GM12878 (cell line): ENCODE measurements around the gene TRIM47. TPM values are rescaled to one million over a fixed set of nuclear protein-coding genes. Genes with fewer than 3 reads are reported as not detected.
A peak's percentile ranks its signal among the peaks of the same experiment; 100 is the strongest.

ENCODE experiments used
- BRCA1 ChIP-seq: IDR thresholded peaks from 2 replicates; pipeline ENCODE4 v1.6.1; 2011; ENCODE audit warnings: low read depth, low read length, improper control_type of control experiment
- CHD4 ChIP-seq: fragments of 200-600 bp; sonication (generic); IDR thresholded peaks from 2 replicates; pipeline ENCODE4 v1.6.1; 2016; ENCODE audit warnings: mild to moderate bottlenecking
- CREM ChIP-seq: IDR thresholded peaks from 2 replicates; pipeline ENCODE4 v1.6.1; 2014; ENCODE audit warnings: antibody characterized with exemption, low read depth
- ESRRA ChIP-seq: IDR thresholded peaks from 2 replicates; pipeline ENCODE4 v1.6.1; 2012; ENCODE audit warnings: mild to moderate bottlenecking, low read length, improper control_type of control experiment
- NRF1 ChIP-seq: conservative IDR thresholded peaks from 2 replicates; pipeline ENCODE4 v1.6.1; 2011; ENCODE audit warnings: mild to moderate bottlenecking, low read depth, low read length, improper control_type of control experiment
- POU2F2 ChIP-seq: IDR thresholded peaks from 3 replicates; pipeline ENCODE4 v1.6.1; 2011; ENCODE audit warnings: low read depth, mild to moderate bottlenecking, low read length, borderline replicate concordance
- SREBF1 ChIP-seq: IDR thresholded peaks from 2 replicates; pipeline ENCODE4 v1.6.1; 2012; ENCODE audit warnings: mild to moderate bottlenecking, low read length
- TCF3 ChIP-seq: IDR thresholded peaks from 2 replicates; pipeline ENCODE4 v1.6.1; 2012; ENCODE audit warnings: low read depth, mild to moderate bottlenecking, low read length, borderline replicate concordance; ENCODE audit not compliant: insufficient read depth
- WRNIP1 ChIP-seq: IDR thresholded peaks from 2 replicates; pipeline ENCODE4 v1.6.1; 2011; ENCODE audit warnings: low read depth, low read length, improper control_type of control experiment, borderline replicate concordance
- polyA plus RNA-seq, 11 experiments: library from polyadenylated mRNA; depleted of rRNA in 4 of 11; unstranded in 6 of 11; stranded (reverse) in 5 of 11; fragments of >200 nt; fragmentation: Nextera tagmentation in 4 of 11; fragmentation: Illumina TruSeq in 1 of 11; extraction: Ambion mirVana in 4 of 11; extraction: Trizol in 1 of 11; gene quantifications; 1 replicate in 1 of 11; 2 replicates in 10 of 11; pipeline versions ENCODE4 v1.2.1 to v1.2.3, GENCODE V29; 2011 to 2016; ENCODE audit warnings: inconsistent platforms in 2 of 11, missing spikeins in 2 of 11, low read depth in 1 of 11
- total RNA-seq, 4 experiments: library from RNA; depleted of rRNA in 3 of 4; stranded (reverse); fragments of >200 nt in 3 of 4; fragmentation: Illumina TruSeq in 1 of 4; extraction: Trizol in 1 of 4; gene quantifications; 2 replicates each; pipeline versions ENCODE4 v1.2.1 to v1.2.3, GENCODE V29; 2013 to 2021
- TF ChIP-seq, protein P1 (sequence below): fragments of 450-650 bp; IDR thresholded peaks from 2 replicates; pipeline ENCODE4 v1.6.1; 2017; ENCODE audit warnings: mild to moderate bottlenecking
- TF ChIP-seq, protein P2 (sequence below): fragments of 150-350 bp; IDR thresholded peaks from 2 replicates; pipeline ENCODE4 v1.6.1; 2016; ENCODE audit warnings: low read depth, low read length
- TF ChIP-seq, protein P3 (sequence below): fragments of 450-650 bp; formaldehyde crosslinking; IDR thresholded peaks from 2 replicates; pipeline ENCODE4 v1.5.0; 2022; ENCODE audit warnings: mild to moderate bottlenecking, missing genetic modification characterization
- TF ChIP-seq, protein P4 (sequence below): IDR thresholded peaks from 2 replicates; pipeline ENCODE4 v1.6.1; 2011; ENCODE audit warnings: low read depth, low read length, improper control_type of control experiment, borderline replicate concordance
- TF ChIP-seq, protein P5 (sequence below): fragments of 450-650 bp; IDR thresholded peaks from 2 replicates; pipeline ENCODE4 v1.6.1; 2018; ENCODE audit warnings: borderline replicate concordance, mild to moderate bottlenecking; ENCODE audit not compliant: partially characterized antibody
- TF ChIP-seq, protein P6 (sequence below): IDR thresholded peaks from 2 replicates; pipeline ENCODE4 v1.6.1; 2012; ENCODE audit warnings: low read depth, low read length, improper control_type of control experiment

Gene TRIM47
- total and polyA plus RNA-seq, 10 of the 15 experiments (the other 5 are each of a cell fraction or from before 2014, with no cell fraction given) = 0.35 to 9.7 (median 5.3) TPM

DNA sequence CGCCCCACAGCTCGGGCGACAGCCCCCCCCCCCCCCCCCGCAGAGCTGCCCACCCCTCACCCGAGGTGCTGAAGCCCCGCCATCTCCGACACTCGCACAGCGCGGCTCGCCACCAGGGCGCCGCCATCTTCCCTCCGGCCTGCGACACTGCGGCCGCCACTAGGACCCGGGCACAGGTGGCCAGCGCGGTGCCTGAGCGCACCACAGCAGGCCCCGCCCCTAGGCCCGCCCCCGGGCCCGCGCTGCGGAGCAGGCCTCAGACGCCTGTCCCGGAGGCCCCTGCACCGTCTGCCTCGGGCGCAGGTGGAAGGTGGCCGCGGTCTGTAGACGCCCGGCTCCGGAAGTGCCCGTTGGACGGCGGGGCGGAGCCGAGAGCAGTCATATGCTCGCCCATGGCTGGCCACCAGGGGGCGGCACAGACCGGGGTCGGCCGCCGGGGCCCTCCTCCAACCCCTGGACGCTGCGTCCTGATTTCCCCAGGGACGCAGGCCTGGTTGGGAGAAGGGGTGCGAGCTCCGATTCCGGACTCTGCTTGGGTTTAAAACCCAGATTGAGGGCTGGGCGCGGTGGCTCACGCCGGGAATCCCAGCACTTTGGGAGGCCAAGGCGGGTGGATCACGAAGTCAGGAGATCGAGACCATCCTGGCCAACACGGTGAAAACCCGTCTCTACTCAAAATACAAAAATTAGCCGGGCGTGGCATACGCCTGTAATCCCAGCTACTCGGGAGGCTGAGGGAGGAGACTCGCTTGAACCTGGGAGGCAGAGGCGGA, 26.6 kb upstream of the TRIM47 start, which contains the start of gene MRPL38 (continued):
- TF ChIP-seq, protein P1, sequence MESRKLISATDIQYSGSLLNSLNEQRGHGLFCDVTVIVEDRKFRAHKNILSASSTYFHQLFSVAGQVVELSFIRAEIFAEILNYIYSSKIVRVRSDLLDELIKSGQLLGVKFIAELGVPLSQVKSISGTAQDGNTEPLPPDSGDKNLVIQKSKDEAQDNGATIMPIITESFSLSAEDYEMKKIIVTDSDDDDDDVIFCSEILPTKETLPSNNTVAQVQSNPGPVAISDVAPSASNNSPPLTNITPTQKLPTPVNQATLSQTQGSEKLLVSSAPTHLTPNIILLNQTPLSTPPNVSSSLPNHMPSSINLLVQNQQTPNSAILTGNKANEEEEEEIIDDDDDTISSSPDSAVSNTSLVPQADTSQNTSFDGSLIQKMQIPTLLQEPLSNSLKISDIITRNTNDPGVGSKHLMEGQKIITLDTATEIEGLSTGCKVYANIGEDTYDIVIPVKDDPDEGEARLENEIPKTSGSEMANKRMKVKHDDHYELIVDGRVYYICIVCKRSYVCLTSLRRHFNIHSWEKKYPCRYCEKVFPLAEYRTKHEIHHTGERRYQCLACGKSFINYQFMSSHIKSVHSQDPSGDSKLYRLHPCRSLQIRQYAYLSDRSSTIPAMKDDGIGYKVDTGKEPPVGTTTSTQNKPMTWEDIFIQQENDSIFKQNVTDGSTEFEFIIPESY = no peak
- TF ChIP-seq, protein P2, sequence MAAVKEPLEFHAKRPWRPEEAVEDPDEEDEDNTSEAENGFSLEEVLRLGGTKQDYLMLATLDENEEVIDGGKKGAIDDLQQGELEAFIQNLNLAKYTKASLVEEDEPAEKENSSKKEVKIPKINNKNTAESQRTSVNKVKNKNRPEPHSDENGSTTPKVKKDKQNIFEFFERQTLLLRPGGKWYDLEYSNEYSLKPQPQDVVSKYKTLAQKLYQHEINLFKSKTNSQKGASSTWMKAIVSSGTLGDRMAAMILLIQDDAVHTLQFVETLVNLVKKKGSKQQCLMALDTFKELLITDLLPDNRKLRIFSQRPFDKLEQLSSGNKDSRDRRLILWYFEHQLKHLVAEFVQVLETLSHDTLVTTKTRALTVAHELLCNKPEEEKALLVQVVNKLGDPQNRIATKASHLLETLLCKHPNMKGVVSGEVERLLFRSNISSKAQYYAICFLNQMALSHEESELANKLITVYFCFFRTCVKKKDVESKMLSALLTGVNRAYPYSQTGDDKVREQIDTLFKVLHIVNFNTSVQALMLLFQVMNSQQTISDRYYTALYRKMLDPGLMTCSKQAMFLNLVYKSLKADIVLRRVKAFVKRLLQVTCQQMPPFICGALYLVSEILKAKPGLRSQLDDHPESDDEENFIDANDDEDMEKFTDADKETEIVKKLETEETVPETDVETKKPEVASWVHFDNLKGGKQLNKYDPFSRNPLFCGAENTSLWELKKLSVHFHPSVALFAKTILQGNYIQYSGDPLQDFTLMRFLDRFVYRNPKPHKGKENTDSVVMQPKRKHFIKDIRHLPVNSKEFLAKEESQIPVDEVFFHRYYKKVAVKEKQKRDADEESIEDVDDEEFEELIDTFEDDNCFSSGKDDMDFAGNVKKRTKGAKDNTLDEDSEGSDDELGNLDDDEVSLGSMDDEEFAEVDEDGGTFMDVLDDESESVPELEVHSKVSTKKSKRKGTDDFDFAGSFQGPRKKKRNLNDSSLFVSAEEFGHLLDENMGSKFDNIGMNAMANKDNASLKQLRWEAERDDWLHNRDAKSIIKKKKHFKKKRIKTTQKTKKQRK = no peak
- TF ChIP-seq ESRRA (no peak), WRNIP1 (no peak), SREBF1 (no peak), CHD4 (no peak), BRCA1 (no peak), NRF1 (0 out of 2 replicates have a peak, but pooled peaks have one; percentile 2), POU2F2 (no peak), TCF3 (peak; percentile 67), CREM (peak; percentile 57; the same call in 1 of the 2 replicates)
- TF ChIP-seq, protein P3, sequence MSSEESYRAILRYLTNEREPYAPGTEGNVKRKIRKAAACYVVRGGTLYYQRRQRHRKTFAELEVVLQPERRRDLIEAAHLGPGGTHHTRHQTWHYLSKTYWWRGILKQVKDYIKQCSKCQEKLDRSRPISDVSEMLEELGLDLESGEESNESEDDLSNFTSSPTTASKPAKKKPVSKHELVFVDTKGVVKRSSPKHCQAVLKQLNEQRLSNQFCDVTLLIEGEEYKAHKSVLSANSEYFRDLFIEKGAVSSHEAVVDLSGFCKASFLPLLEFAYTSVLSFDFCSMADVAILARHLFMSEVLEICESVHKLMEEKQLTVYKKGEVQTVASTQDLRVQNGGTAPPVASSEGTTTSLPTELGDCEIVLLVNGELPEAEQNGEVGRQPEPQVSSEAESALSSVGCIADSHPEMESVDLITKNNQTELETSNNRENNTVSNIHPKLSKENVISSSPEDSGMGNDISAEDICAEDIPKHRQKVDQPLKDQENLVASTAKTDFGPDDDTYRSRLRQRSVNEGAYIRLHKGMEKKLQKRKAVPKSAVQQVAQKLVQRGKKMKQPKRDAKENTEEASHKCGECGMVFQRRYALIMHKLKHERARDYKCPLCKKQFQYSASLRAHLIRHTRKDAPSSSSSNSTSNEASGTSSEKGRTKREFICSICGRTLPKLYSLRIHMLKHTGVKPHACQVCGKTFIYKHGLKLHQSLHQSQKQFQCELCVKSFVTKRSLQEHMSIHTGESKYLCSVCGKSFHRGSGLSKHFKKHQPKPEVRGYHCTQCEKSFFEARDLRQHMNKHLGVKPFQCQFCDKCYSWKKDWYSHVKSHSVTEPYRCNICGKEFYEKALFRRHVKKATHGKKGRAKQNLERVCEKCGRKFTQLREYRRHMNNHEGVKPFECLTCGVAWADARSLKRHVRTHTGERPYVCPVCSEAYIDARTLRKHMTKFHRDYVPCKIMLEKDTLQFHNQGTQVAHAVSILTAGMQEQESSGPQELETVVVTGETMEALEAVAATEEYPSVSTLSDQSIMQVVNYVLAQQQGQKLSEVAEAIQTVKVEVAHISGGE (CRISPR knock-in tag) = no peak
- TF ChIP-seq, protein P4, sequence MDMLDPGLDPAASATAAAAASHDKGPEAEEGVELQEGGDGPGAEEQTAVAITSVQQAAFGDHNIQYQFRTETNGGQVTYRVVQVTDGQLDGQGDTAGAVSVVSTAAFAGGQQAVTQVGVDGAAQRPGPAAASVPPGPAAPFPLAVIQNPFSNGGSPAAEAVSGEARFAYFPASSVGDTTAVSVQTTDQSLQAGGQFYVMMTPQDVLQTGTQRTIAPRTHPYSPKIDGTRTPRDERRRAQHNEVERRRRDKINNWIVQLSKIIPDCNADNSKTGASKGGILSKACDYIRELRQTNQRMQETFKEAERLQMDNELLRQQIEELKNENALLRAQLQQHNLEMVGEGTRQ = no peak
- TF ChIP-seq, protein P5, sequence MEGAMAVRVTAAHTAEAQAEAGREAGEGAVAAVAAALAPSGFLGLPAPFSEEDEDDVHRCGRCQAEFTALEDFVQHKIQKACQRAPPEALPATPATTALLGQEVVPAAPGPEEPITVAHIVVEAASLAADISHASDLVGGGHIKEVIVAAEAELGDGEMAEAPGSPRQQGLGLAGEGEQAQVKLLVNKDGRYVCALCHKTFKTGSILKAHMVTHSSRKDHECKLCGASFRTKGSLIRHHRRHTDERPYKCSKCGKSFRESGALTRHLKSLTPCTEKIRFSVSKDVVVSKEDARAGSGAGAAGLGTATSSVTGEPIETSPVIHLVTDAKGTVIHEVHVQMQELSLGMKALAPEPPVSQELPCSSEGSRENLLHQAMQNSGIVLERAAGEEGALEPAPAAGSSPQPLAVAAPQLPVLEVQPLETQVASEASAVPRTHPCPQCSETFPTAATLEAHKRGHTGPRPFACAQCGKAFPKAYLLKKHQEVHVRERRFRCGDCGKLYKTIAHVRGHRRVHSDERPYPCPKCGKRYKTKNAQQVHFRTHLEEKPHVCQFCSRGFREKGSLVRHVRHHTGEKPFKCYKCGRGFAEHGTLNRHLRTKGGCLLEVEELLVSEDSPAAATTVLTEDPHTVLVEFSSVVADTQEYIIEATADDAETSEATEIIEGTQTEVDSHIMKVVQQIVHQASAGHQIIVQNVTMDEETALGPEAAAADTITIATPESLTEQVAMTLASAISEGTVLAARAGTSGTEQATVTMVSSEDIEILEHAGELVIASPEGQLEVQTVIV = peak; percentile 31
- TF ChIP-seq, protein P6, sequence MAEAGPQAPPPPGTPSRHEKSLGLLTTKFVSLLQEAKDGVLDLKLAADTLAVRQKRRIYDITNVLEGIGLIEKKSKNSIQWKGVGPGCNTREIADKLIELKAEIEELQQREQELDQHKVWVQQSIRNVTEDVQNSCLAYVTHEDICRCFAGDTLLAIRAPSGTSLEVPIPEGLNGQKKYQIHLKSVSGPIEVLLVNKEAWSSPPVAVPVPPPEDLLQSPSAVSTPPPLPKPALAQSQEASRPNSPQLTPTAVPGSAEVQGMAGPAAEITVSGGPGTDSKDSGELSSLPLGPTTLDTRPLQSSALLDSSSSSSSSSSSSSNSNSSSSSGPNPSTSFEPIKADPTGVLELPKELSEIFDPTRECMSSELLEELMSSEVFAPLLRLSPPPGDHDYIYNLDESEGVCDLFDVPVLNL = no peak
